GM18861 (cell line): ENCODE data around the gene FOXP4.

ENCODE experiments used
- ATAC-seq: cut with Tn5 transposase; IDR thresholded peaks from one replicate; pipeline ENCODE4 v1.9.1; 2021; ENCODE audit not compliant: unreplicated experiment

FOXP4 gene

GRCh38 chr6:41641352-41641925 is 95.3 kb downstream of the FOXP4 start:
- ATAC-seq: no peak

- no peak for ATAC-seq
These were observed 96.1 kb downstream of the FOXP4 start for GRCh38 chr6:41642090-41642959.

- ATAC-seq: no peak
These were observed 97.0 kb downstream of the FOXP4 start for GRCh38 chr6:41642960-41643898.

- ATAC-seq: no peak
These were observed 97.7 kb downstream of the FOXP4 start for GRCh38 chr6:41643899-41644269.

- ATAC-seq: no peak
These were observed 98.2 kb downstream of the FOXP4 start for GRCh38 chr6:41644297-41644879.

- no peak for ATAC-seq
These were observed 98.9 kb downstream of the FOXP4 start for GRCh38 chr6:41645007-41645618.

- no peak for ATAC-seq
These were observed 100.0 kb downstream of the FOXP4 start for GRCh38 chr6:41646026-41646795.

- no peak for ATAC-seq
These were observed 100.9 kb downstream of the FOXP4 start for GRCh38 chr6:41647061-41647511.

- no peak for ATAC-seq
These were observed 101.9 kb downstream of the FOXP4 start for GRCh38 chr6:41648070-41648585.

- ATAC-seq: no peak
These were observed 102.7 kb downstream of the FOXP4 start for GRCh38 chr6:41648921-41649320.

- ATAC-seq: no peak
These were observed 103.4 kb downstream of the FOXP4 start for GRCh38 chr6:41649596-41649995.

GRCh38 chr6:41650120-41650519 is 103.9 kb downstream of the FOXP4 start:
- ATAC-seq: no peak

GRCh38 chr6:41651246-41651961 is 105.2 kb downstream of the FOXP4 start:
- ATAC-seq: no peak
